Mesothelial cell of epicardium (in vitro differentiated cells): ENCODE data around the gene TMPRSS4. TPM values are rescaled to one million over a fixed set of nuclear protein-coding genes. Genes with fewer than 3 reads are reported as not detected.

Experiments
- DNase-seq, 2 experiments: peaks; one replicate each; pipeline ENCODE4 v3.0.0; 2021; ENCODE audit warnings: low spot score in 2 of 2; ENCODE audit not compliant: unreplicated experiment in 2 of 2
- H3K27ac Mint-ChIP-seq: 2 replicates; pipeline ENCODE4 v1.8.0; 2021; ENCODE audit warnings: mixed read lengths
- H3K27me3 Mint-ChIP-seq: 2 replicates; pipeline ENCODE4 v1.8.0; 2021; ENCODE audit warnings: low read depth, mixed read lengths
- H3K36me3 Mint-ChIP-seq: 2 replicates; pipeline ENCODE4 v1.8.0; 2021; ENCODE audit warnings: mixed read lengths
- H3K4me1 Mint-ChIP-seq: 2 replicates; pipeline ENCODE4 v1.8.0; 2021; ENCODE audit warnings: mixed read lengths
- H3K4me3 Mint-ChIP-seq: 2 replicates; pipeline ENCODE4 v1.8.0; 2021; ENCODE audit warnings: mild to moderate bottlenecking, moderate library complexity, mixed read lengths
- H3K9me3 Mint-ChIP-seq: 2 replicates; pipeline ENCODE4 v1.8.0; 2021; ENCODE audit warnings: mixed read lengths
- total RNA-seq: library from RNA; stranded (reverse); gene quantifications from 3 replicates; pipeline ENCODE4 v1.2.1, GENCODE V29; 2021
- TF ChIP-seq, protein P1 (sequence below): fragments of 200-600 bp; sonication (generic); IDR thresholded peaks from one replicate; pipeline ENCODE4 v1.5.0; 2021; ENCODE audit warnings: antibody characterized with exemption; ENCODE audit not compliant: unreplicated experiment

The TMPRSS4 gene
- total RNA-seq, 1 donor from 2014 or later = 0.94 TPM

GRCh38 chr11:118052581-118053206 lies 24.2 kb upstream of the TMPRSS4 start:
- no peak overlapping the region for H3K27ac Mint-ChIP-seq
- DNase-seq = peak in 1 of 2 experiments; percentile 34

DNA sequence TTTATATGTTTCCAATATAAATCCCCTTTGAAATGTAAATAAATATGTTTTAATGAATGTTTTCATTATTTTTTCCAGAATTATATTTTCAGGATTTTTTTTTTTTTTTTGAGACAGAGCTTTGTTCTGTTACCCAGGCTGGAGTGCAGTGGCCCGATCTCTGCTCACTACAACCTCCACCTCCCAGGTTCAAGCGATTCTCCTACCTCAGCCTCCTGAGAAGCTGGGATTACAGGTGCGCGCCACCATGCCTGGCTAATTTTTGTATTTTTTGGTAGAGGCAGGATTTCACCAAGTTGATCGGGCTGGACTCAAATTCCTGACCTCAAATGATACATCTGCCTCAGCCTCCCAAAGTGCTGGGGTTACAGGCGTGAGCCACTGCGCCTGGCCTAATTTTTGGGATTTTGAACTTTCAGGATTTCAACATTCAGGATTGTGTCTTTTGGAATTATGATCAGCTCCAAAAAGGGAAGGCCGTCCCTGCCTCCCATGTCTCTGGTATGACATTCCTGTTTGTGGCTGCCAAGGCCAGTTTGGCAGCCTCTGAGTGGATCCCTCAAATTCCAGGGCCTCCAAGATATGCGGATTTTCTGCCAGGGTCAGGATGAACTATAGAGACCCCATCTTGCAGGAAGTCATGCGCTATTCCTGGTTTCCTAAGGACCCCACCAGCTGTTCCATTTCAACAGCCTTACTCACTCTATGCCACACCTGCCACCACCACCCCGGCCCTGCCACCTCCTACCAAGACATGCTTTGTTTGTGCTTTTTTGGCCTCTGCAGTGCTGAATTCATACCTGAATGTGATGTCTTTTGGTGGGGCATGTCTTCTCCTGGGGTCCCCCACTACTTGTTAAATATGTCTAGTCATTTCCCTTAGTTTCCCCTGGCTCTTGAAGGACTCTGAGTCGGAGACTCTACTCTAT lies 21.9 kb upstream of the TMPRSS4 start:
- peak in 1 of 2 experiments; percentile 35 for DNase-seq
- no peak overlapping the region for H3K4me3 Mint-ChIP-seq
- TF ChIP-seq, protein P1, sequence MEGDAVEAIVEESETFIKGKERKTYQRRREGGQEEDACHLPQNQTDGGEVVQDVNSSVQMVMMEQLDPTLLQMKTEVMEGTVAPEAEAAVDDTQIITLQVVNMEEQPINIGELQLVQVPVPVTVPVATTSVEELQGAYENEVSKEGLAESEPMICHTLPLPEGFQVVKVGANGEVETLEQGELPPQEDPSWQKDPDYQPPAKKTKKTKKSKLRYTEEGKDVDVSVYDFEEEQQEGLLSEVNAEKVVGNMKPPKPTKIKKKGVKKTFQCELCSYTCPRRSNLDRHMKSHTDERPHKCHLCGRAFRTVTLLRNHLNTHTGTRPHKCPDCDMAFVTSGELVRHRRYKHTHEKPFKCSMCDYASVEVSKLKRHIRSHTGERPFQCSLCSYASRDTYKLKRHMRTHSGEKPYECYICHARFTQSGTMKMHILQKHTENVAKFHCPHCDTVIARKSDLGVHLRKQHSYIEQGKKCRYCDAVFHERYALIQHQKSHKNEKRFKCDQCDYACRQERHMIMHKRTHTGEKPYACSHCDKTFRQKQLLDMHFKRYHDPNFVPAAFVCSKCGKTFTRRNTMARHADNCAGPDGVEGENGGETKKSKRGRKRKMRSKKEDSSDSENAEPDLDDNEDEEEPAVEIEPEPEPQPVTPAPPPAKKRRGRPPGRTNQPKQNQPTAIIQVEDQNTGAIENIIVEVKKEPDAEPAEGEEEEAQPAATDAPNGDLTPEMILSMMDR = no peak
- H3K4me1 Mint-ChIP-seq = peaks cover 17% of the 10 kb centered on the region
- no peak overlapping the region for H3K27ac Mint-ChIP-seq
- H3K9me3 Mint-ChIP-seq = no peaks in the 10 kb centered on the region
- H3K27me3 Mint-ChIP-seq = peaks cover 38% of the 10 kb centered on the region
- H3K36me3 Mint-ChIP-seq = no peaks in the 10 kb centered on the region

More at GRCh38 chr11:118052581-118053206, 24.2 kb upstream of the TMPRSS4 start:
- Mint-ChIP-seq H3K4me3 (no peak overlapping the region), H3K27me3 (peaks cover 39% of the 10 kb centered on the region), H3K4me1 (peaks cover 15% of the 10 kb centered on the region), H3K9me3 (no peaks in the 10 kb centered on the region), H3K36me3 (no peaks in the 10 kb centered on the region)
- TF ChIP-seq, protein P1 = no peak

- no peak overlapping the region for H3K27ac Mint-ChIP-seq
- peak in 1 of 2 experiments; percentile 33 for DNase-seq
- no peaks in the 10 kb centered on the region for H3K36me3 Mint-ChIP-seq
- no peaks in the 10 kb centered on the region for H3K9me3 Mint-ChIP-seq
- peaks cover 17% of the 10 kb centered on the region for H3K4me1 Mint-ChIP-seq
- peaks cover 35% of the 10 kb centered on the region for H3K27me3 Mint-ChIP-seq
- TF ChIP-seq, protein P1 = no peak
- H3K4me3 Mint-ChIP-seq = no peak overlapping the region
Measured at GRCh38 chr11:118055966-118056365, 20.9 kb upstream of the TMPRSS4 start.

DNA sequence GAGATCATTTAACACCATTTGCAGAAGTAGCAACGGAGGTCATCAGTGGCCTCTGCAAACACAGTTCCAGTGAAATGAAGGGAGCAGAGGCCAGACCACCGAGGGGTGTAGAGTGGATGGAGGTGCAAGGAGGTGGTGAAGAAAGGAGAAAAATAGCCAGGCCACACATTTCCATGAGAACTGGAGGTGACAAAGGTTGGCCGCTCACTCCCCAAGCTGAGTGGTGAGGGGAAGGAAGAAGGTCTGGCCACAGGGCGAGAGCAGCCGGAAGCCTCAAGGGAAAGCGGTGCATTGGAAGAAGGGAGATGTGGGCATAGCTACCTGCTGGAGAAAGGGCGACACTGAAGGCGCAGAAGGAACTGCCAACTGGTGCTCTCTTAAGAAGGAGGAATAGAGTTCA lies 20.1 kb upstream of the TMPRSS4 start:
- Mint-ChIP-seq H3K9me3 (no peaks in the 10 kb centered on the region), H3K4me1 (peaks cover 17% of the 10 kb centered on the region), H3K4me3 (no peak overlapping the region), H3K36me3 (no peaks in the 10 kb centered on the region), H3K27ac (no peak overlapping the region), H3K27me3 (peaks cover 31% of the 10 kb centered on the region)
- TF ChIP-seq, protein P1 = no peak
- no peak for DNase-seq

GRCh38 chr11:118057251-118058145 lies 19.4 kb upstream of the TMPRSS4 start:
- no peaks in the 10 kb centered on the region for H3K36me3 Mint-ChIP-seq
- TF ChIP-seq, protein P1 = no peak
- H3K9me3 Mint-ChIP-seq = no peaks in the 10 kb centered on the region
- no peak for DNase-seq
- peaks cover 15% of the 10 kb centered on the region for H3K4me1 Mint-ChIP-seq
- H3K27me3 Mint-ChIP-seq = peaks cover 31% of the 10 kb centered on the region
- no peak overlapping the region for H3K27ac Mint-ChIP-seq
- no peak overlapping the region for H3K4me3 Mint-ChIP-seq
